Esophagus muscularis mucosa (tissue), 4 donors: ENCODE measurements around the gene PTGES3. TPM values are rescaled to one million over a fixed set of nuclear protein-coding genes. Genes with fewer than 3 reads are reported as not detected.
A peak's percentile ranks its signal among the peaks of the same experiment; 100 is the strongest.

ENCODE experiments used
- DNase-seq: peaks from one replicate; pipeline ENCODE4 v3.0.0-alpha.2; 2017; ENCODE audit errors: extremely low spot score
- H3K27ac ChIP-seq, 4 donors: fragments of 200-600 bp; sonication (generic); replicated peaks in 1 of 4; 1 replicate in 3 of 4; 2 replicates in 1 of 4; pipeline ENCODE4 v1.5.1; 2016 to 2019; ENCODE audit warnings: mild to moderate bottlenecking in 1 of 4
- H3K27me3 ChIP-seq, 4 donors: fragments of 200-600 bp; sonication (generic); one replicate each; pipeline versions ENCODE4 v1.5.1 to v1.6.0; 2016 to 2019
- H3K36me3 ChIP-seq, 4 donors: fragments of 200-600 bp; sonication (generic); one replicate each; pipeline ENCODE4 v1.5.1; 2016 to 2019
- H3K4me1 ChIP-seq, 4 donors: fragments of 200-600 bp; sonication (generic); one replicate each; pipeline ENCODE4 v1.5.1; 2016 to 2019
- H3K4me3 ChIP-seq, 4 donors: fragments of 200-600 bp; sonication (generic); 1 replicate in 2 of 4; 2 replicates in 2 of 4; pipeline ENCODE4 v1.5.1; 2016 to 2019; ENCODE audit warnings: mild to moderate bottlenecking in 4 of 4, moderate library complexity in 1 of 4
- H3K9me3 ChIP-seq, 4 donors: fragments of 200-600 bp; sonication (generic); 1 replicate in 3 of 4; 2 replicates in 1 of 4; pipeline ENCODE4 v1.5.1; 2016 to 2019
- CTCF ChIP-seq, 3 experiments: fragments of 200-600 bp in 2 of 3; fragments of 450-650 bp in 1 of 3; sonication (generic) in 2 of 3; IDR thresholded peaks; one replicate each; pipeline ENCODE4 v1.5.1; 2017 to 2019; ENCODE audit warnings: antibody characterized with exemption in 3 of 3, mild to moderate bottlenecking in 2 of 3, moderate library complexity in 1 of 3
- EP300 ChIP-seq: sonication (generic); formaldehyde crosslinking; IDR thresholded peaks from one replicate; pipeline ENCODE4 v1.6.1; 2017; ENCODE audit warnings: antibody characterized with exemption
- POLR2A ChIP-seq: fragments of 450-650 bp; IDR thresholded peaks from one replicate; pipeline ENCODE4 v1.6.1; 2017; ENCODE audit warnings: antibody characterized with exemption, moderate library complexity, mild to moderate bottlenecking, low read depth
- POLR2AphosphoS5 ChIP-seq, 2 donors: sonication (generic); formaldehyde crosslinking; IDR thresholded peaks; one replicate each; pipeline ENCODE4 v1.6.1; 2017; ENCODE audit warnings: antibody characterized with exemption in 2 of 2
- WGBS: methylation state at CpG from one replicate; pipeline ENCODE4 v1.1.5; 2018; 5-methylcytosine and 5-hydroxymethylcytosine counted together
- intact Hi-C: fragments of 100-400 bp; cut with DNase I; formaldehyde crosslinking; loops from one replicate; pipeline ENCODE4 v1.15.1; 2023
- total RNA-seq, 4 donors: library from RNA; depleted of rRNA; stranded (reverse); fragments of >200 nt; gene quantifications; one replicate each; pipeline versions ENCODE4 v1.1.0 to v1.2.1, GENCODE V29; 2016

Gene PTGES3
- total RNA-seq, 4 donors from 2014 or later, result 86.8 to 118 (median 92.0) TPM

- Histone ChIP-seq H3K27me3 (no peaks in the 10 kb centered on the region), H3K4me3 (peak overlapping the region; percentile 78 to 89 (median 83)), H3K27ac (peak overlapping the region; percentile 88 to 95 (median 94)), H3K9me3 (no peaks in the 10 kb centered on the region), H3K4me1 (peaks cover 51 to 81% (median 71%) of the 10 kb centered on the region in 4 donors), H3K36me3 (peaks cover 24 to 29% (median 27%) of the 10 kb centered on the region in 4 donors)
- intact Hi-C loops, result loop anchor here (10.0 kb wide), 2 partner anchors 460 to 510 kb away; partner anchors contain the start of gene ESYT1
- peak; percentile 93 for DNase-seq
- under 1% methylated on average over 18 of the region's 47 CpGs for WGBS
- TF ChIP-seq POLR2AphosphoS5 (IDR thresholded peaks at IDR 0.05), result peak; percentile 81 to 85
- peak; percentile 42 to 52 (median 51) for TF ChIP-seq CTCF (IDR thresholded peaks at IDR 0.05)
- no peak for TF ChIP-seq POLR2A
- no peak for TF ChIP-seq EP300
These were observed 53.0 kb downstream of the PTGES3 start for GRCh38 chr12:56634837-56635791.

- H3K4me1 ChIP-seq, result peaks cover 51 to 75% (median 66%) of the 10 kb centered on the region in 4 donors
- H3K4me3 ChIP-seq, result peak overlapping the region; percentile 78 to 89 (median 83)
- H3K27ac ChIP-seq, result peak overlapping the region; percentile 88 to 95 (median 94)
- no peak for TF ChIP-seq CTCF (IDR thresholded peaks at IDR 0.05)
- TF ChIP-seq POLR2AphosphoS5 (IDR thresholded peaks at IDR 0.05), result peak in 1 of 2 donors; percentile 21
- no peaks in the 10 kb centered on the region for H3K27me3 ChIP-seq
- intact Hi-C loops, result loop anchor here (10.0 kb wide), 2 partner anchors 460 to 510 kb away; partner anchors contain the start of gene ESYT1
- peaks cover 16 to 22% (median 19%) of the 10 kb centered on the region in 4 donors for H3K36me3 ChIP-seq
- no peaks in the 10 kb centered on the region for H3K9me3 ChIP-seq
- no peak for DNase-seq
- under 1% methylated on average over 21 of the region's 27 CpGs for WGBS
These were observed 53.7 kb downstream of the PTGES3 start for GRCh38 chr12:56634242-56634836.

GRCh38 chr12:56633468-56634241, 54.4 kb downstream of the PTGES3 start:
- intact Hi-C loops, result loop anchor here (10.0 kb wide), 2 partner anchors 461 to 509 kb away; partner anchors contain the start of gene ESYT1
- Histone ChIP-seq H3K4me3 (peak overlapping the region; percentile 78 to 89 (median 83)), H3K27ac (peak overlapping the region; percentile 88 to 95 (median 94)), H3K36me3 (peaks cover 9 to 15% (median 12%) of the 10 kb centered on the region in 4 donors), H3K9me3 (no peaks in the 10 kb centered on the region), H3K27me3 (no peaks in the 10 kb centered on the region), H3K4me1 (peaks cover 51 to 74% (median 65%) of the 10 kb centered on the region in 4 donors)
- WGBS, result 47% methylated on average over 12 of the region's 12 CpGs
- DNase-seq, result no peak
- no peak for TF ChIP-seq EP300
- TF ChIP-seq POLR2A, result no peak
- no peak for TF ChIP-seq POLR2AphosphoS5 (IDR thresholded peaks at IDR 0.05)
- TF ChIP-seq CTCF (IDR thresholded peaks at IDR 0.05), result no peak

GRCh38 chr12:56632701-56633467, 55.2 kb downstream of the PTGES3 start:
- H3K4me1 ChIP-seq, result peaks cover 56 to 77% (median 67%) of the 10 kb centered on the region in 4 donors
- intact Hi-C loops, result loop anchor here (10.0 kb wide), 2 partner anchors 462 to 508 kb away; partner anchors contain the start of gene ESYT1
- WGBS, result 42% methylated on average over 4 of the region's 4 CpGs

More at GRCh38 chr12:56632701-56633467, 55.2 kb downstream of the PTGES3 start:
- no peak for DNase-seq
- Histone ChIP-seq H3K4me3 (peak overlapping the region; percentile 35 to 89 (median 83)), H3K9me3 (no peaks in the 10 kb centered on the region), H3K36me3 (peaks cover 1 to 7% (median 5%) of the 10 kb centered on the region in 4 donors), H3K27me3 (no peaks in the 10 kb centered on the region), H3K27ac (peak overlapping the region; percentile 88 to 95 (median 94))
- TF ChIP-seq POLR2AphosphoS5 (IDR thresholded peaks at IDR 0.05), result no peak
- no peak for TF ChIP-seq CTCF (IDR thresholded peaks at IDR 0.05)
- TF ChIP-seq POLR2A, result no peak
- no peak for TF ChIP-seq EP300
